SIG-M5 (cell line): ENCODE results near the gene YPEL2.
"Not testable (repeated sequence)": the region's sequence is repeated elsewhere in the genome, so short reads cannot be mapped to it uniquely, and the experiment has no call there.

Experiments
- DNase-seq: peaks from one replicate; lab custom pipeline; 2025; lab: John Stamatoyannopoulos, UW

YPEL2 gene

DNA sequence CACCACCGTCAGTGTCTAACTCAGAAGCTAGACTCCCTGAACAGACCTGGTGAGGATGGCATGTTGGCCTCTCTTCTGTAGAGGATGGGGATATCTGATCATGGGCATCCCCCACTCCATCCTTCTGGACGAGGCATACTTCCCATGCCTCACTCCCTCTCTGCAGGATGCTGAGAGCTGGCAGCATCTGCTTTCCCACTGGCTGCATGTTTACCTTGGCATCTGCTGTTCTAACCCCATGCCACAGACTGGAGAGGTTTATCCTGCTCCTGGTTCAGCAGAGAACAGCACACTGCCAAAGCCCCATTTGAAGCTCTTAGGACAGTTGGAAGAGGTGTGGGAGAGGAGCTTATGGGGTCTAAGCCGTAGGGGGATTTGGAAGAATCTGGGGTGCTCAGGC lies 46.0 kb downstream of the YPEL2 start:
- DNase-seq = no peak

- no peak for DNase-seq
These were observed 47.2 kb downstream of the YPEL2 start for GRCh38 chr17:59378675-59379074.

- DNase-seq = no peak
These were observed 49.0 kb downstream of the YPEL2 start for GRCh38 chr17:59380474-59380873.

DNA sequence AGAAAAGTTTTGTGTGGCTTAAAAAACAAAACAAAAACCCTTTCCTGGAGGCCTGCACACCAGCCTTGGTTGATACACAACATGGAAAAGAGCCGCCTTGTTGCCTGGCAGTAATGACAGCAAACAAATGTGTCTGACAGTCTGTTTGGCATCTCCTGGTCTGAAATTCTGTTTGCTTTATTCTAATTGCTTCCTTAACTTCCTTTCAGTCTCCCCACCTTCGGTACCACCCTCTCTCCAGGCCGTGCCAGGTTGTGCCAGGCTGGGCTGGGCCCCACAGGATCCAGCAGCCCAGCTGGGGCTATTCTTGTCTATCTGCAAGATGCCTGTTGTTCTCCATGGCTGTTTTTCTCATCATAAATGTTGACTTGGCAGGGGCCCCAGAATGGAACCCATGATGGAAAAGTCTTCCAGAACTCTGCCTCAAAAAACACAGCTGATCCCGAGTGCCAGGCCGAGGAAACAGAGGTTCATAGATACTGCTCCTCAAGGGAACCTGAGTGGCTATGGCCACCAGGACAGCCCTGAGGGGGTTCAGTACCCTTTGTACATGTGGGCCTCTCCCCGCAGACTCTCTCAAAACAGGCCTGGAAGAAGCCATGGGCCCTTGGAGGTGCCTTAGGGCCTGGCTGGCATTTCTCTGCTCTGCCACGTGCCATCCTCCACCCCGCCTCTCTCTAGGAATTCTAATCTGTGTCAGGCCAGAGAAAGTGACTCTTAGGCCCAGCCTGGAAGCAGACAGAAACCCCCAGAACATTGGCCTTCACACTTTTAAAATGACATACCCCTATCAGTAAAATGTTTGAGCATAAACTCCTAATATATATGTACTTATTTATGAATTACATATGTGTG lies 50.5 kb downstream of the YPEL2 start:
- no peak for DNase-seq

- no peak for DNase-seq
These were observed 52.4 kb downstream of the YPEL2 start for GRCh38 chr17:59383893-59384292.

- no peak for DNase-seq
These were observed 56.1 kb downstream of the YPEL2 start for GRCh38 chr17:59387351-59388068.

- DNase-seq = no peak
These were observed 56.7 kb downstream of the YPEL2 start for GRCh38 chr17:59388069-59388556.

- no peak for DNase-seq
These were observed 57.6 kb downstream of the YPEL2 start for GRCh38 chr17:59389066-59389465.

DNA sequence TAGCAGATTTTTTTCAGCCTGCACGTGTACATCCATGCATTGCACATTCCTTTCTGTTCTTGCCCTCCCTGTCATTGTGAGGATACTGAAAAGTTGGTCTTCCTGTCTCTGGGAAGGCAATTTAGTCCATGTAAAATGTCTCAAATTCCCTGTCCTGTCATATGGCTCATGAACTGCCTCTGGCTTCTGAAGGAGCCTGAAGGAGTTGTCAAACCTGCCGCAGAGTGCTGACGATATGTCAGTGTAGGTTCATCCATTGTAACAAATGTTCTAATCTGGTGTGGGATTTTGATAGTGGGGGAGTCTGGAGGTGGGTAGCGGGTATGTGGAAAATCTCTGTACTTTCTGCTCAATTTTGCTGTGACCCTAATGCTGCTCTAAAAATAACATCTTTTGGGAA lies 59.6 kb downstream of the YPEL2 start:
- DNase-seq = no peak

DNA sequence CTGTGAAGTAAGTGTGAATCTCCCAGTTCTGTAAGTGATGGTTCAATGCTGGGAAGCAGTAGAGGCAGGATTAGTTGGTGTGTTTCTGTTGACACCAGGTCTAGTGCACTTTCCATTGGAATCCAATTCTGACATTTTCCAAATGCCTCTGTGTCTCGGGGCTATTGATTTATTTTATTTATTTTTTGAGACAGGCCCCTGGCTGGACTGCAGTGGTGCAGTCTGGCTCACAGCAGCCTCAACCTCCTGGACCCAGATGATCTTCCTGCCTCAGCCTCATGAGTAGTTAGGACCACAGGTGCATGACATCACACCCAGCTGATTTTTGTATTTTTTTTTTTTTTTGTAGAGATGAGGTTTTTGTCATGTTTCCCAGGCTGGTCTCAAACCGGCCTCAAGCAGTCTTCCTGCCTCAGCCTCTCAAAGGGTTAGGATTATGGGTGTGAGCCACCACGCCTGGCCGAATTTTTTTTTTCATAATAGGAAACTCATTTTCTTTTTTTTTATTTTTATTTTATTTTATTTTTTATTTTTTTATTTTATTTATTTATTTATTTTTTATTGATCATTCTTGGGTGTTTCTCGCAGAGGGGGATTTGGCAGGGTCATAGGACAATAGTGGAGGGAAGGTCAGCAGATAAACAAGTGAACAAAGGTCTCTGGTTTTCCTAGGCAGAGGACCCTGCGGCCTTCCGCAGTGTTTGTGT lies 61.7 kb downstream of the YPEL2 start:
- no peak for DNase-seq

DNA sequence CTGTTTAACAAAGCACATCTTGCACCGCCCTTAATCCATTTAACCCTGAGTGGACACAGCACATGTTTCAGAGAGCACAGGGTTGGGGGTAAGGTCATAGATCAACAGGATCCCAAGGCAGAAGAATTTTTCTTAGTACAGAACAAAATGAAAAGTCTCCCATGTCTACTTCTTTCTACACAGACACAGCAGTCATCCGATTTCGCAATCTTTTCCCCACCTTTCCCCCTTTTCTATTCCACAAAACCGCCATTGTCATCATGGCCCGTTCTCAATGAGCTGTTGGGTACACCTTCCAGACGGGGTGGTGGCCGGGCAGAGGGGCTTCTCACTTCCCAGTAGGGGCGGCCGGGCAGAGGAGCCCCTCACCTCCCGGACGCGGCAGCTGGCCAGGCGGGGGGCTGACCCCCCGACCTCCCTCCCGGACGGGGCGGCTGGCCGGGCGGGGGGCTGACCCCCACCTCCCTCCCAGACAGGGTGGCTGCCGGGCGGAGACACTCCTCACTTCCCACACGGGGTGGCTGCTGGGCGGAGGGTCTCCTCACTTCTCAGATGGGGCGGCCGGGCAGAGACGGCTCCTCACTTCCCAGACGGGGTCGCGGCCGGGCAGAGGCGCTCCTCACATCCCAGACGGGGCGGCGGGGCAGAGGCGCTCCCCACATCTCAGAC lies 62.4 kb downstream of the YPEL2 start:
- not testable (repeated sequence) for DNase-seq

GRCh38 chr17:59396134-59396826 lies 64.8 kb downstream of the YPEL2 start:
- DNase-seq = peak; percentile 2

DNA sequence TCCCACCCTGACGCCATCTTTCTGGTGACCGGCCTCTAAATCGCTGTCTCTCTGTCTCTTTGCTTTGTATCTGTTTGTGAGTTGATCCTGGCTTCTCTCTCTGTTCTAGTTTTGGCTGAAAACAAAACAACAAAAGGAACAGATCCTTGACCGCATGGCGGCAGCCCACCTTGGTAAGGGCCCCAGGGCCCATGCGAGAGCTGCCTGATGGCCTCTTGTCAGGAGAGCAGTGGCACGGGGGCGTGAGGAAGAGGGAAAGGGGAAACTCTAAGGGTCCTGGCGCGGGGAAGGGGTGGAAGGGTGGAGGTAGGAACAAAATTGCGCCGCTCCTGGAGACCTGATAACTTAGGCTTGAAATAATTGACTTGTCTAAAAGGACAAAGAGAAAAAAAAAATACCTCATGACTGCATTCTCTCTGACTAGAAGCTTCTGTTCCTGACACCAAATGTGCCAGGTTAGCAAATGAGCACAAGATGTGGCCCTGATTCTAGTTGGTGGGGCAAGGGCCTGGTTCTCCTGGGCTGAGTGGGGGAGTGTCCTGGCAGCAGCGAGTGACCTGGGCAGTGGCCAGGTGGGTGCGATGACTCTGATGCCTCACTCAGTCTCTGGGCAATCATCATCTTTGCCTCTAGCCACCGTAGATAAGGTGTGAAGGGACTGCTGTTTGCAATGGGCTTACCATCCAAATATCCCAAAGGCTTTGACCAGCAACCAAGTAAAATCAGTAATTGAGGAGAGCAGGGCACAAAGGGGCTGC lies 66.0 kb downstream of the YPEL2 start:
- DNase-seq = no peak

DNA sequence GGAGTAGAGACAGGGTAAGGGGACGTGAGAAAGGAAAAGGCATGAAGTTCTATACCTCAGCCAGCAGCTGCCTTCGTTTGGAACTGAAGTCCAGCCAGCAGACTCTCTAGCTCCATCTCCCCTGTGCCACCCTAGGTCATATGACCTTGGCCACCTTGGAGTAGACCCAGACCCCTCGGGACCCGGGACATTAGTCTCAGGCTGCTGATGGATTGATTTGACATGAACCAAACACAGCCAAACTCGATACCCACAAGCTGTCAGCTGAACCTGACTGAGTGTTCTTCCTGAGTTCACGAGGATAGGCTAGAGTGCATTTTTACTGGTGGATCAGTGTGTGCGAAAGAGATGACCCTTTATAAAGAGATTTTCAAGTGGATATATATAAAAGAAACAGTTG lies 68.5 kb downstream of the YPEL2 start:
- no peak for DNase-seq

GRCh38 chr17:59400858-59401257 lies 69.4 kb downstream of the YPEL2 start:
- DNase-seq = no peak

- DNase-seq = no peak
These were observed 69.8 kb downstream of the YPEL2 start for GRCh38 chr17:59401274-59401673.

GRCh38 chr17:59401725-59402124 lies 70.3 kb downstream of the YPEL2 start:
- DNase-seq = no peak

DNA sequence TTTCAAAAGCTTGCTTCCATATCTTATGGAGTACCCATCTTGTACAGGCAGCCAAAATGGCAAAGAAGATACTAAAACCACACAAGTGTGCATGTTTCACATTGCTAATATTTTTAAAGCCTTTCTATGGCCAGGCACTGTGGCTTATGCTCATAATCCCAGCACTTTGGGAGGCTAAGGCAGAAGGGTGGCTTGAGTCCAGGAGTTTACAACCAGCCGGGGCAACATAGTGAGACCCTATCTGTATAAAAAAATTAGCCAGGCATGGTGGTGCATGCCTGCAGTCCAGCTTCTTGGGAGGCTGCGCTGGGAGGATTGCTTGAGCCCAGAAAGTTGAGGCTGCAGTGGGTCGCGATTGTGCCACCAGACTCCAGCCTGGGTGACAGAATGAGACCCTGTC lies 71.3 kb downstream of the YPEL2 start:
- DNase-seq = no peak

- no peak for DNase-seq
These were observed 73.0 kb downstream of the YPEL2 start for GRCh38 chr17:59404471-59404870.

GRCh38 chr17:59405944-59406705 lies 74.7 kb downstream of the YPEL2 start:
- no peak for DNase-seq
